Fibroblast of lung (primary cell): ENCODE data around the gene ACAD11.

ENCODE experiments used
- CTCF ChIP-seq, 2 donors: IDR thresholded peaks in 1 of 2; conservative IDR thresholded peaks in 1 of 2; 1 replicate in 1 of 2; 2 replicates in 1 of 2; pipeline ENCODE4 v1.5.1; 2011 to 2012; ENCODE audit warnings: low read length in 2 of 2, control low read depth in 1 of 2, inconsistent platforms in 1 of 2, low read depth in 1 of 2, mild to moderate bottlenecking in 1 of 2
- EZH2 ChIP-seq: IDR thresholded peaks from 2 replicates; pipeline ENCODE4 v1.5.1; 2012; ENCODE audit warnings: low read length, control low read depth, mild to moderate bottlenecking; ENCODE audit errors: missing control alignments

- TF ChIP-seq EZH2, result no peak
- no peak for TF ChIP-seq CTCF (conservative IDR thresholded peaks at IDR 0.05 in 1 of 2, IDR thresholded peaks at IDR 0.05 in 1 of 2; ENCODE audit: low read depth in 1 of 2, low read length in 2 of 2)
These were observed 114.1 kb downstream of the ACAD11 start for GRCh38 chr3:132545471-132545870.
